Hematopoietic multipotent progenitor cell treated with erythropoietin and hydrocortisone succinate and interleukin-3 and kit ligand, for 17 days (in vitro differentiated cells): ENCODE measurements around the gene CD82.
A peak's percentile ranks its signal among the peaks of the same experiment; 100 is the strongest.
"Not testable (repeated sequence)": the region's sequence is repeated elsewhere in the genome, so short reads cannot be mapped to it uniquely, and the experiment has no call there.

Source experiments
- DNase-seq: peaks from one replicate; pipeline ENCODE4 v3.0.0-alpha.2; 2015; ENCODE audit warnings: low spot score

The CD82 gene

DNA sequence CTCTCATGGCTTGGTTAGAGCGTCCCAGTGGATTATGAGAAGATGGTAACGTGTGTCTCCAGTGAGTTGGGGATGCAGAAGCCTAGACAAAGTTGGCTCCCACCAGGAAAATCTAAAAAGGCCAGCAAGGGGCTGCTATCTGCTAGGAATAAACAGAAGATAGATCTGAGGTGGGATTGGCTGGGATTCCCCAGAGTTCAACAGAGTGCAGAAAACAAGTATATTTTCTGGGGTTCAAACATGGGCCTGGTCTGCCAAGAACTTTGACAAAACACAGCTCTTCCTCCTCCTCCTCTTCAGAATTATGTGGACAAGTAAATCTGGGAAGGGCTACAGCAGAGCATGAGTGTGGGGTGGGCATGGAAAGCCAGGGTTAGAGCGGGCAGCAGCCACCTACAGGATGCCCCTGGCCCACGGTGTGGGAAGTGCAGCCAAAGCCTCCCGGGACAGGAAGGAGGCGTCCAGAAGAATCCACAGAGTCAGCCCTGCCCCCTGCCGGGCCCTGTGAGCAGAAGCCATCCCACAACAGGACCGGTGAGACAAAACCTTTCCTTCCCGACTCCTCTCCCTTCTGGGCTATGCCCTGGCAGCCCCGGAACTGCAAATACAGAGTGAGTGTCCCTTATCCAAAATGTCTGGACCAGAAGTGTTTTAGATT is 67.1 kb downstream of the CD82 start:
- DNase-seq, result peak; percentile 18

DNA sequence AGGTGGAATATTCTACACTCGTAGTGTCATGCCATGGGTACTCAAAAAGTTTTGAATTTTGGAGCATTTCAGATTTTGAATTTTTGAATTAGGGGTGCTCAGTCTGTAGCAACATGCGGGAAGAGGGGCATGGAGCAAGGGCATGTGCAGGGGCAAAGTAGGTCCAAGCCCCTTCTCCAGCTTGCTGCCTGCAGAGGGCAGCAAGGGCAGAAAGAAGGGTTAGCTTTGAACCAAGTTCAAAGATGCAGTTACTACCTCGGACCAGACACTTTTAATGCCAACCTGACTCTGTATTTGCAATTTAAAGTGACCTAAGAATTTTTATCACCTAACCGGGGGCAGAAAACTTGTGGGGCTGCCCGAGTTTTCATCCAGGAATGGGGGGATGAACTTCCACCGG is 68.2 kb downstream of the CD82 start:
- no peak for DNase-seq

DNA sequence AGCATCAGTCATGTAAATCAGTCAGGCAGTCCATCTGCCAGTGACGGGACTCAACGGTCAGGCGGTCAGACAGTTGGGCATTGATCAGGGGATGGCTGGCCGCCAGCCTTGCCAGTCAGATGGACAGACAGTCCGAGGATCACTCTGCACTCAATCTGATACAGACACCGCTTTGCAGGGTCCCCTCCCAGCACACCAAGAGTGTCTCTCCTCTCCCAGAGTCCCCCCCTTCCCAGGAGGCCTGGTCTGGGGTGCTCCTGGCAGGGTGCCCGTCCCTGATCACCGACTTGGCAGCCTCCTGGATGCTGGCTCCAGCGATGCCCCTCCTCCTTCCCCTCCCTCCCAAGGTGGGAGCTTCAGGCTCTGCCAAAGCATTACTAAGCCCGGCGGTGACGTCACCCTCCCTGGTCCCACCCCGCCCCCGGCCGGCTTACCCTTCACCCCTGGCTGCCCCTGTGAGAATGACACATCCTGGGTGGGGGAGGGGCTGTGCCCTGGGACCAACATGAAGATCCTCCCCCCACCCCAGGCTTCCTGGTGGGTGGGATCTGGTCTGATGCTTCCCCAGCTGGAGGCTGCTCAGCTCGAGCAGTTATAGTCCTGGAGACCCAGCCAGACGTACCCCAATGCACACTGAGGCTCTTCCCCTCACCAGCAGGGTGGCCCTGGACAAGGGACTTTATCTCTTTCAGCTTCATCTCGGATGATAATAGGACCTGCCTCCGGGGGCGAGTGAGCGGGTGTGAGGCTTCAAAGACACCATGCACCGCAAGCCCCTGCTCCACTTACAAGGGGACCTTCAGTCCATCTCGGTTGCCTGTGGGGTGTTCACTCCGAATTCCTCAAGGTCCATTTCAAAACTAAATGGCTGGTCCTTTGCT is 69.2 kb downstream of the CD82 start:
- no peak for DNase-seq

DNA sequence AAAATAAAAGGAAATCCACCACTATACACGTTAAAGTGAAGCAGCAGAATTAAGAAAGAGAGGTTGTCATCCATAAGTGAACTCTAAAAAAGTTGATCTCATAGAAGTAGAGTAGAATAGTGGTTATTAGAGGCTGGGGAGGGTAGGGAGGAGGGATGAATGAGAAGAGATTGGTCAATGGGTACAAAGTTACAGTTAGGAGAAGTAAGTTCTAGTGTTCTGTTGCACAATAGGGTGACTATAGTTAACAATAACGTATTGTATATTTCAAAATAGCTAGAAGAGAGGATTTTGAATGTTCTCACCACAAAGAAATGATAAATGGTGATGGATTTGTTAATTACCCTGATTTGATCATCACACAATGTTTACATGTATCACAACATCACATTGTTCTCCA is 72.0 kb downstream of the CD82 start:
- DNase-seq, result no peak

DNA sequence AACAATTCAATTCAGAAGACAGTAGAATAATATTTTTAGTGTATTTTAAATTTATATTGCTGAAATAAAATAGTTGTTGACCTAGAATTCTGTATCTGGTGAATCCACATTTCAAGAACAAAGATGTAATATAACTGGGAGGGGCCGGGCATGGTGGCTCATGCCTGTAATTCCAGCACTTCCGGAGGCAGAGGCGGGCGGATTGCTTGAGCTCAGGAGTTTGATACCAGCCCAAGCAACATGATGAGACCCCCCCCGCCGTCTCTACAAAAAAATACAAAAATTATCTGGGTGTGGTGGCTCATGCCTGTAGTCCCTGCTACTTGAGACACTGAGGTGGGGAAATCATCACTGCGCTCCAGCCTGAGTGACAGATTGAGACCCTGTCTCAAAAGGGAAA is 72.6 kb downstream of the CD82 start:
- DNase-seq, result no peak

DNA sequence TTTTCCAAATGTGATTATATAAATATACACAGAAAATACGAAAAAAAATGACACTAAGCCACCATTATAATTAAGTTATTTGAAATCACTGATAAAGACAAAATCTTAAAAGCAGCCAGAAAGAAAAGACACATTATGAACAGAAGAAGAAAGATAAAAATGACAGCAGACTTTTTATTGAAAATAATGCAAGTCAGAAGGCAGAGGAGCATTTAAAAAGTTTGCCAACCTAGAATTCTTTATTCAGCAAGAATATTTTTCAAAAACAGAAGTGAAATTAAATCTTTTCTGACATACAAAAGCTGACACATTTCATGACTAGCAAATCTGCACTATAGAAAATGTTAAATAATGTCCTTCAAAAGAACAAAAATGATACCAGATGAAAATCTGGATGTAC is 77.8 kb downstream of the CD82 start:
- no peak for DNase-seq

DNA sequence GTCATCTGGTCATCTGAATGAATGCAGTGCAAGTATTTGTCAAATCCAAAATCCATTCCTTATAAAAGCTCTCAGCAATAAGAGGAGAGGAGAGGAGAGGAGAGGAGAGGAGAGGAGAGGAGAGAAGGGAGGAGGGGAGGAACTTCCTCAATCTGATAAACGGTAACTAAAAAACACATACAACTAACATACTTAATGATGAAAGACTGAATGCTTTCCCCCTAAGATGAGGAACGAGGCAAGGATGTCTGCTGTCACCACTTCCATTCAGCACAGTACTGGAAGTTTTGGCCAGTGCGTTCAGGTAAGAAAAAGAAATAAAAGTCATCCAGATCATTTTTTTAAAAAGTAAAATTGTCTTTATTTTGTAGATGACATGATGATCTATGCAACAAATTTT is 80.4 kb downstream of the CD82 start:
- no peak for DNase-seq

DNA sequence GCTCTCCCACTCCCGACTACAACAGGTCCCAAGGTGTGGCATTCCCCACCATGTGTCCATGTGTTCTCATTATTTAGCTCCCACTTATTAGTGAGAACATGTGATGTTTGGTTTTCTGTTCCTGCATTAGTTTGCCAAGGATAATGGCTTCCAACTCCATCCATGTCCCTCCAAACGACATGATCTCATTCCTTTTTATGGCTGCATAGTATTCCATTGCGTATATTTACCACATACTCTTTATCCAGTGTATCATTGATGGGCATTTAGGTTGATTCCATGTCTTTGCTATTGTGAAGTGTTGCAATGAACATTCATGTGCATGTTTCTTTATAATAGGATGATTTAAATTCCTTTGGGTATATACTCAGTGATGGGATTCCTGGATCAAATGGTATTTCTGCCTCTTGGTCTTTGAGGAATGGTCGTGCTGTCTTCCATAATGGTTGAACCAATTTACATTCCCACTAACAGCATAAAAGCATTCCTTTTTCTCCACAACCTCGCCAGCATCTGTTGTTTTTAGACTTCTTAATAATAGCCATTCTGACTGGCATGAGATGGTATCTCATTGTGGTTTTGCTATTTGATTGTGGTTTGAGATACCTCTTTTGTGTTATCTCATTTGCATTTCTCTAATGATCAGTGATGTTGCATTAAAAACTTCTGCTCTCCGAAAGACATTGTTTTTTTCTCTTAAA is 81.9 kb downstream of the CD82 start:
- not testable (repeated sequence) for DNase-seq

DNA sequence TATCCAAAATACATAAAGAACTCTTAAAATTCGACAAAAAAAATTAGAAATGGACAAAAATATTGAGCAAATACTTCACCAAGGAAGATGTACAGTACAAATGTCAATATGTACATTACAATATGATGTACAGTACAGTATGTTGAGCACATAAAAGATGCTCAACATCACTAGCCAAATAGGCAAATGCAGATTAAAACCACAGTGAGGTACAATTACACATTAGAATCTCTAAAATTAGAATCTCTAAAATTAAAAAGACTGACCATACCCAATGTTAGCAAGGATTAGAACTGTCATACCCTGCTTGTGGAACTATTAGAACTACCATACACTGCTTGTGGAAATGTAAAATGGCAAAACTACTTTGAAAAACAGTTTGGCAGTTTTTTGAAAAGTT is 82.6 kb downstream of the CD82 start:
- DNase-seq, result no peak

DNA sequence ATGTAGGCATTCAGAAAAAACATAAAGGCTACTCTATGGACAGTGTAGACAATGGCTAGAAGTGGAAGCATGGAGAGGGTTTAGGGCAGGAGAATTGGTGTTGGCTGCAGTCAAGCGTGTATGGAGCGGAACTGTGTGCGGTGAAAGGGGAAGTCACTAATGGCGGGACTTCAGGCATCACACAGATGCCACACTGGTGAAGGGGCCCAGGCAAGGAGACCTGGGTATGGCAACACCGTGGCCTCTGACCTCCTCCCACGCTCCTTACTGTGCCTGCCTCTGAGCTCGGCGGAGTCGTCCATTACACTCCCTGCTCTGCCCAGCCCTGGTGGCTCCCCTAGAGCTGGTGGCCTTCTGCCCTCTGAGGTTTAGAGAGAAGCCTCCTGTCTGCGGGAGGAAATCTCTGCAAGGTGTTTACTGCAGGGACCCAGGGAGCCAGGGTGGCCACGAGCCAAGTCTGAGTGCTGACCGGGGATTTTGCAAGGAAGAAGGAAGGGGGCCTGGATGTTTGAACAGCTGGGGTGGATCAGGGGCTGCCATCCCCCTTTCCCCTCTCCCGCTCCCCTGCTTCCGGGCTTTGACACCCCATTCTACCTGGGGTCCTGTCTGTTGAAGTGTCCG is 86.2 kb downstream of the CD82 start:
- DNase-seq, result no peak

DNA sequence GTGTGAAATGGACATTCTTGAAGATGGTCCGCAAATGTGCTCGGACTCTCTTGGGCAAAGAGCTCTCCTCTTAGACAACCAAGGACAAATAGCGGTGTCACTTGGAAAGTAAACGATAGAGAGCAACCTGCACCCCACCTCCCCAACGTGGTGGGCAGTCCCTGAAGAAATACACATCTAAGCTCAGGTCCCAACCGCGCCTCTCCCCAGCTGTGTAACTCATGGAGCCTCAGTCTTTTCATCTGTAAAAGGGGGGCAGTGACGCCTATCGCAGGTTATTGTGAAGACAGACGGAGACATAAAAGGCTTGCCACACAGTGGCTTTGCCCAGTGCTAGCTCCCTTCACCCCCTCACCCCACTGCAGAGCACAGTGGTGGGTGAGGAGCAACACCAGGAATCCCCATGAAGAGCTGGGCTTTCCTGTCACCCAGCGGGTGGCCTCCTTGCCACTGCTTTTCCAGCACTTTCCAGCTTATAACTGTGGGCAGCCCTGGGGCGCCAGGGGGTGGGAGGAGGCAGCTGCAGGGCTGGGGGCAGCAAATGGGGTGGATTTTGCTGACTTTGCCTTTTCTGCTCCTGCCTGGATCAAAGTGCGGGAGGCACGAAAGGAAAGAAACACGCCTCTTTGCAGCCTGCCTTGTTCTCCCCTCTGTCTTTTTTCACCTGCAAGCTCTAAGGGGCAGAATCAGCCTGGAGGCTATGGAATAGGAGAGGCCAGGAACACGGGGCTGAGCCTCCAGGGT is 87.6 kb downstream of the CD82 start:
- DNase-seq, result no peak

DNA sequence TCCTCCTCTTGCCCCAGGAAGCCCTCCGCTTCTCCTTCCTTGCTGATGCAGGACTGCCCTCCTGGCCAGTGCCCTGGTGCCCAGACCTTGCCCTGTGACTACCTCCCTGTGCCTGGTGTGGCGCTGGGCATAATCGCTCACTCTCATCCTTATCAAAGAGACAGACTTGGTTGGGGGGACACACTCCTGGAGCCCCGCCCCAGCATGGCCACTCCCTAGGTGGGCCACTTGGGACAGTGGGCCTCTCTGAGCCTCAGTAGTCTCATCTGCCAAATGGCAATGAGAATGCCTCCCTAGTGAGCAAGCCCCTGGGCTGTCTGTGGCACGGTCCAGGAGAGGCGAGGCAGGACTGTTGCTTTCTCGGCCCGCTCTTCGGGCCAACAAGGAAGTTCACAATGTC is 88.6 kb downstream of the CD82 start:
- no peak for DNase-seq

DNA sequence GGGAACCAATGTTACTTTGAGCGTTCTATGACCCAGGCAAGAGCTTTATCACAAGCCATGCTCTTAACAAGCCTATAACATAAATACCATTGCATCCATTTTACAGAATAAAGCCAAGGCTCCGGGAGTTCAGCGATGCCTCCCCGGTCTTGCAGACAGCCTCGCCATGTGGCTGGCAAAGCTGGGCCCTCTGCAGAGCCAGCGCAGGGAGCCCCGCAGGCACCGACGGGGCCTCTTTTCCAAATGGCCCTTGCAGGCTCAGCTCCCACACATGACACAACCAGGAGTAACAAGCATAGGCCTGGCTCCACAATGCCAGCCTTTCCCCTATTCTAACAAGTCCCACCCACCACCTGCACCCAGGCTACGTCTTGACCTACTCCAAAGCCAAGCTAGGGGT is 89.1 kb downstream of the CD82 start:
- no peak for DNase-seq

DNA sequence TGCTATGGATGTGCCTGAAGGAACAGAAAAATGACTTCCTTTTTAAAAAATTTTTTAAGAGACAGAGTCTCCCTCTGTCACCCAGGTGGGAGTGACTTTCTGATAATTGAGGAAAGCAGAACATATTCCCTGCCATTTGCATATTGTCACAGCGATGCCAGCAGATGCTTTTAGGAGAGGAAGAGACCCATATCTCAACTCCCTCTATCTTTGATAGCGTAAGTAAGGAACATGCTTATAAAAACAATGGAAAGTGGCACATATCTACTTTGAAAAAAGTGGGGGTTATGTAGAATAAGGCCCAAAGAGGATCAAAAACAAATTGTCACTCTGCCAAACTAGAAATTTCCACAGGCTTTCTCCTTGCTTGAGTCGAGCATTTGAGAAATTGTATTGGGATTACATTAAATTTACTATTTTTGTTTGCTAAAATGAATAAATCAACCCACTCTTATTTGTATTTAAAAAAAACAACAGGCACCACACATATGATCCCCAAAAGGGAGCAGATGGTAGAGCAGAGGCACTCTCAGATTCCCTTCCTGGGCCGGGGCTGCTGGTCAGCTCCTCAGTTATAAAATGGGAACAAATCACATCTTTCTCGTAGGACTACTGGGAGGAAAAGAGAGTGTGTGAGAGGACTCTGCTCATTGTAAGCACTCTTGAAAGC is 92.5 kb downstream of the CD82 start:
- no peak for DNase-seq

DNA sequence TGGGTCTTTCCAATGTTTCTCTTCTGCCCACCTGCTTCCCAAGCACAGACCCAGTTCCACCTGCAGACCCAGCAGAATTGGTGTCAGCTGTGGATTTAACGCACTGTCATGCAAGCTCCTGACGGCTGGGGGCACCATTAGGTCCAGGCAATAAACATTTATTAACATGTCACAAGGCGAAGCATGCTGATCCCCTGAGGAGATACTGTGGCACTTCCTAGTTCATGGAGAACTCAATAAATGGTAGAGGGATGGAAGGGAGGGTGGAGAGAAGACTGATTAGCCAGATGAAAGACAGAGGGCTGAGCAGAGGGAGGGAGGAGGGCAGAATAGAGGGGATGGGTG is 93.0 kb downstream of the CD82 start:
- no peak for DNase-seq

DNA sequence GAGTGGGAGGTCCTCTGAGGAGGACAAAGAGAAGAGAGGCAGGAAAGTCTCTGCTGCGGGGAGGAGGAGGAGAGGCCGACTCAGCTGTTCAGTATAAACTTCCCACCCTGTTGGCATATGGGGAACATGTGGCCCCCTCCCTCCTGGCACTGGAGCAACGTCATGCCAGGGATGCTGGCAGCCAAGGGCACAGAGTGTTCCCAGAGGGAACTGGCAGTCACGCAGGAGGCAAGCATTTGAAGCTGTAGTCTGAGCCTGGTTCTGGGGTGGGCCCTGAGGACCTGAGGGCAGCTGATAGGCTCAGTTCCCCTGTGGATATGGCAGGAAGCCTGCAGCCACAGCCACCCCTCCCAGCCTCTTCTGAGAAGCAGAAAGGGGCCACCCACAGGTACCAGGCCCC is 94.2 kb downstream of the CD82 start:
- DNase-seq, result no peak

DNA sequence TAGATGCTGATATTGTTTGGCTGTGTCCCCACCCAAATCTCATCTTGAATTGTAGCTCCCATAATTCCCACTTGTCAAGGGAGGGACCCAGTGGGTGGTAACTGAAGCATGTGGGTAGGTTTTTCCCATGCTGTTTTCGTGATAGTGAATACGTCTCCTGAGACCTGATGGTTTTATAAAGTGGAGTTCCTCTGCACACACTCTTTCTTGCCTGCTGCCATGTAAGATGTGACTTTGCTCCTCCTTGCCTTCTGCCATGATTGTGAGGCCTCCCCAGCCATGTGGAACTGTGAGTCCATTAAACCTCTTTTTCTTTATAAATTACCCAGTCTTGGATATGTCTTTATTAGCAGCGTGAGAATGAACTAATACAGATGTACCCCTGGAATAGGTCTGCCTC is 95.1 kb downstream of the CD82 start:
- not testable (repeated sequence) for DNase-seq

DNA sequence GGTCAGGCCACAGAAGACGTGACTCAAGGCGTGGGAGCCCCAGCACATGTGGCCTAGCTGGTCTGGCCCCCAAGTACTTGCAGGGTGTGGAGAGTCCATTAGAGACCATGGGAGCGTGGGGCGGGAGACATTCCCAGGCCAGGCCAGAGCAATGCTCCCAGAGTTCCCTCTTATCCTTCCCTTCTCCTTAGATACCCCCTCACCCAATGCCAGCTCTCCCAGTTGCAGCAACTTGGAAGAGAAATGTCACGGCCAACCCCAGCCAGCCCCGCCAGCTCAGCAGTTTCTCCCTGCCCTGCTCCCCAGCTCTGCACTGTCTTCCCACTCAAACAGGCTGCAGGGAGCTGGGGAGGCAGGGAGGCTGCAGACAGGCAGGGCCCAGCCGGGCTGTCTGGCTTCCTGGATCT is 95.9 kb downstream of the CD82 start:
- DNase-seq, result no peak
